H1 (cell line): ENCODE data around the gene DNAJC6. TPM values are rescaled to one million over a fixed set of nuclear protein-coding genes. Genes with fewer than 3 reads are reported as not detected.

Source experiments
- HDAC2 ChIP-seq, 2 experiments: fragments of 300-600 bp in 1 of 2; sonication (generic) in 1 of 2; IDR thresholded peaks; 2 replicates each; pipeline ENCODE4 v1.6.1; 2011 to 2012; ENCODE audit warnings: low read depth in 2 of 2, low read length in 2 of 2, mild to moderate bottlenecking in 2 of 2, moderate library complexity in 2 of 2, borderline replicate concordance in 1 of 2, inconsistent platforms in 1 of 2
- JUND ChIP-seq: IDR thresholded peaks from 2 replicates; pipeline ENCODE4 v1.6.1; 2011; ENCODE audit warnings: mild to moderate bottlenecking, improper control_type of control experiment, low read length
- KDM1A ChIP-seq: fragments of 200-600, 300-600 bp; sonication (generic); IDR thresholded peaks from 2 replicates; pipeline ENCODE4 v1.7.1; 2016; ENCODE audit warnings: mild to moderate bottlenecking, low read length, borderline replicate concordance
- POU5F1 ChIP-seq: IDR thresholded peaks from 2 replicates; pipeline ENCODE4 v1.6.1; 2011; ENCODE audit warnings: low read depth, mild to moderate bottlenecking, low read length, moderate library complexity
- USF2 ChIP-seq: IDR thresholded peaks from 2 replicates; pipeline ENCODE4 v1.6.1; 2011; ENCODE audit warnings: low read length, improper control_type of control experiment
- polyA plus RNA-seq, 7 experiments: library from polyadenylated mRNA; depleted of rRNA in 3 of 7; stranded (reverse) in 5 of 7; unstranded in 2 of 7; fragments of >200 nt in 5 of 7; fragments of 200-250 nt in 2 of 7; gene quantifications; 1 replicate in 5 of 7; 2 replicates in 1 of 7; 4 replicates in 1 of 7; pipeline versions ENCODE4 v1.2.1 to v1.2.3, GENCODE V29; 2011 to 2013; ENCODE audit warnings: missing spikeins in 2 of 7, mixed read lengths in 2 of 7
- total RNA-seq: library from RNA; stranded (reverse); fragmentation: NEBNext Ultra II Directional; extraction: Animal tissue kit (Norgen Biotek cat#: 25700); gene quantifications from 2 replicates; pipeline ENCODE4 v1.2.1, GENCODE V29; 2021

DNAJC6 gene
- total and polyA plus RNA-seq, 2 of the 8 experiments (the other 6 are each of a cell fraction or from before 2014, with no cell fraction given), result 1.6 to 3.0 TPM

DNA sequence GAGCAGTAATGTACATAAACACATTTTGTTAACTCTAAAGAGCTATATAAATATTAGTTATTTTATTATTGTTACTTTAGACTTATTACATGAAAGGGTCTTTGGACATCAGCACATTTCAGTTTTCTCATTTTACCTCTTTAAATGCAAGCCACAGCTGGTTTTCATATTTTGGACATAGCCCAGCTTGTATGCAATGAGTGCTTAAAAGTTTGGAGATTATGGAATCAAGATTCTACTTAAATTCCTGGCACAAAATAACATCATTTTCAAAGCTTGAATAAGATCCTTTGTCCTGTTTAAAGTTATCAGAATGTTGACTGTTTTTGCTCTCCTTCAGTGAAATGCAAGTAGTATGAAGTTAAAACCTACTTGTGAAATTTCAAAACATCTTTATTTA lies 95.6 kb downstream of the DNAJC6 start (continued):
- TF ChIP-seq KDM1A, result no peak
- no peak for TF ChIP-seq JUND
- TF ChIP-seq POU5F1, result no peak
- no peak for TF ChIP-seq USF2
- no peak for TF ChIP-seq HDAC2 (IDR thresholded peaks at IDR 0.05; ENCODE audit: borderline replicate concordance in 1 of 2, low read depth in 2 of 2, low read length in 2 of 2)
